ENCODE results near the gene COX6A2.
A peak's percentile ranks its signal among the peaks of the same experiment; 100 is the strongest.

COX6A2 gene

DNA sequence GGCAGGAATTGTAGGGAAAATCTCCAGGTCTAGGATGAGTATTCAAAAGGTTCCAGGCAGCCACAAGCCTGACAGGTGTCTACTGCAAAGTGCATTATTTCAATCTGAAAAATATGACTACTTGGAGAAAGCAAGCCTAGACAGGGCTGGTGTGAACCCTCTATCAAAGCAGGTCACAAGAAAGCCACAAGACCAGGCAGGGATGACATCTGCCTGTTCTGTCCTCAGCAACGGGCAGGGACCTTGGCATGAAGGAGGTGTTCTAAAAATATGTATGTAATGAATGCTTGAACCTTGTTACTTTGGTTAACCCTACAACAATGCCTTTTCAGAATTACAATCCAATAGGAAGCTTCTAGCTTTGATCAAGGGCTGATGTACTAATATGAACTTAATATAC, 1.2 kb upstream of the COX6A2 start:
- Histone ChIP-seq H3K27me3 (ENCODE audit: control insufficient read depth in 1 of 2, insufficient read depth in 1 of 2, low read length in 2 of 2) (peaks cover 17 to 23% of the 10 kb centered on the region in 2 experiments), H3K4me3 (ENCODE audit: insufficient read depth in 1 of 2, low read depth in 1 of 2, low read length in 2 of 2) (no peak overlapping the region), H3K27ac (ENCODE audit: low read length, poor library complexity, severe bottlenecking) (no peak overlapping the region), H3K9ac (ENCODE audit: low read length) (no peak overlapping the region), H3K36me3 (ENCODE audit: control insufficient read depth in 1 of 2, insufficient read depth in 2 of 2, low read depth in 1 of 2, low read length in 2 of 2) (no peaks in the 10 kb centered on the region), H3K4me2 (ENCODE audit: low read length, poor library complexity, severe bottlenecking) (no peak overlapping the region), H2AK5ac (ENCODE audit: low read length, severe bottlenecking) (no peak overlapping the region), H3K4ac (ENCODE audit: low read depth in 1 of 2, low read length in 2 of 2) (no peak overlapping the region), H3K23ac (ENCODE audit: low read length in 2 of 2) (no peak overlapping the region), H3K18ac (ENCODE audit: low read depth in 1 of 2, low read length in 2 of 2) (no peak overlapping the region), H2BK5ac (ENCODE audit: low read depth, low read length, poor library complexity, severe bottlenecking) (no peak overlapping the region), H2BK12ac (ENCODE audit: low read length in 2 of 2) (no peak overlapping the region), H2AFZ (ENCODE audit: low read depth, low read length) (no peak overlapping the region), H3K9me3 (ENCODE audit: control insufficient read depth, low read length) (no peaks in the 10 kb centered on the region), H3K4me1 (ENCODE audit: control insufficient read depth, insufficient read depth, low read depth, low read length) (peaks cover 3% of the 10 kb centered on the region), H3K14ac (ENCODE audit: low read length in 2 of 2) (no peak overlapping the region), H2BK120ac (ENCODE audit: low read depth, low read length) (no peak overlapping the region), H3K79me1 (replicated peaks; ENCODE audit: low read length, poor library complexity, severe bottlenecking) (no peaks in the 10 kb centered on the region), H2BK15ac (ENCODE audit: low read depth, poor library complexity, severe bottlenecking) (no peak overlapping the region), H4K8ac (ENCODE audit: low read length) (no peak overlapping the region), H4K91ac (ENCODE audit: low read length) (no peak overlapping the region)
- DNase-seq = no peak
- no CpG with 5 or more reads among the region's 1 CpG for WGBS

DNA sequence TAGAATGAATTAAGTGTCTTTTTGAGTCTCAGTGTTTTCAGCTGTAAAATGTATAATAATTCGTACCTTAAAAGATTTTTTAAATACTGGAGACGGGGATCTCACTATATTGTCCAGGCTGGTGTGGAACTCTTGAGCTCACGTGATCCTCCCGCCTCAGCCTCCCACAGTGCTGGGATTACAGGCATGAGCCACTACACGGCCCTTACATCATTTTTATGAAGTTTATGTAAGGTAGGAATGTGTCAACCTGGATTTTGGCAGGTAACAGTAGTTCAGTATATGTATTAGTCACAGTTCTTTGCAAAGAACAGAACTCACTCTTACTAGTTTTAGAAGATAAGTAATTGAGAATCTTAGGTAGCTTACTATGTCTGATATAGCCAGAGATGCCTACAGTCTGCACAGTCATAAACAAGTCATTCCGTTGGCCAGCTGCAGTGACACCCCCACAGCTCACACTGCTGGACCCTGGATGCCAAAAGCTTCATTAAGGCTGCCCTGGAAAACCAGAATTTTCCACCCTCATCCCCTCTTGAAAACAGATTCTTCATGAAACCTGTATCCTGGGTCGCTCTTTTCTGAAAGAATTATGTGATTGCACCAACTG, 583 bp upstream of the COX6A2 start:
- H3K23ac ChIP-seq (ENCODE audit: low read length in 2 of 2) = no peak overlapping the region
- WGBS = 81% methylated on average over 6 of the region's 7 CpGs
- H3K4me1 ChIP-seq (ENCODE audit: control insufficient read depth, insufficient read depth, low read depth, low read length) = peaks cover 3% of the 10 kb centered on the region
- H2BK15ac ChIP-seq (ENCODE audit: low read depth, poor library complexity, severe bottlenecking) = no peak overlapping the region
- H3K4me2 ChIP-seq (ENCODE audit: low read length, poor library complexity, severe bottlenecking) = no peak overlapping the region
- H3K18ac ChIP-seq (ENCODE audit: low read depth in 1 of 2, low read length in 2 of 2) = no peak overlapping the region
- H2AK5ac ChIP-seq (ENCODE audit: low read length, severe bottlenecking) = no peak overlapping the region
- H3K4me3 ChIP-seq (ENCODE audit: insufficient read depth in 1 of 2, low read depth in 1 of 2, low read length in 2 of 2) = no peak overlapping the region
- H4K8ac ChIP-seq (ENCODE audit: low read length) = no peak overlapping the region
- H3K14ac ChIP-seq (ENCODE audit: low read length in 2 of 2) = no peak overlapping the region
- H4K91ac ChIP-seq (ENCODE audit: low read length) = no peak overlapping the region
- H2BK5ac ChIP-seq (ENCODE audit: low read depth, low read length, poor library complexity, severe bottlenecking) = no peak overlapping the region
- no peak overlapping the region for H3K4ac ChIP-seq (ENCODE audit: low read depth in 1 of 2, low read length in 2 of 2)
- no peak overlapping the region for H3K9ac ChIP-seq (ENCODE audit: low read length)
- H3K79me1 ChIP-seq (replicated peaks; ENCODE audit: low read length, poor library complexity, severe bottlenecking) = no peaks in the 10 kb centered on the region
- no peak for DNase-seq
- H3K27me3 ChIP-seq (ENCODE audit: control insufficient read depth in 1 of 2, insufficient read depth in 1 of 2, low read length in 2 of 2) = peaks cover 17 to 23% of the 10 kb centered on the region in 2 experiments
- no peak overlapping the region for H3K27ac ChIP-seq (ENCODE audit: low read length, poor library complexity, severe bottlenecking)
- no peaks in the 10 kb centered on the region for H3K9me3 ChIP-seq (ENCODE audit: control insufficient read depth, low read length)
- no peak overlapping the region for H2BK12ac ChIP-seq (ENCODE audit: low read length in 2 of 2)
- H3K36me3 ChIP-seq (ENCODE audit: control insufficient read depth in 1 of 2, insufficient read depth in 2 of 2, low read depth in 1 of 2, low read length in 2 of 2) = no peaks in the 10 kb centered on the region
- H2BK120ac ChIP-seq (ENCODE audit: low read depth, low read length) = no peak overlapping the region
- no peak overlapping the region for H2AFZ ChIP-seq (ENCODE audit: low read depth, low read length)

DNA sequence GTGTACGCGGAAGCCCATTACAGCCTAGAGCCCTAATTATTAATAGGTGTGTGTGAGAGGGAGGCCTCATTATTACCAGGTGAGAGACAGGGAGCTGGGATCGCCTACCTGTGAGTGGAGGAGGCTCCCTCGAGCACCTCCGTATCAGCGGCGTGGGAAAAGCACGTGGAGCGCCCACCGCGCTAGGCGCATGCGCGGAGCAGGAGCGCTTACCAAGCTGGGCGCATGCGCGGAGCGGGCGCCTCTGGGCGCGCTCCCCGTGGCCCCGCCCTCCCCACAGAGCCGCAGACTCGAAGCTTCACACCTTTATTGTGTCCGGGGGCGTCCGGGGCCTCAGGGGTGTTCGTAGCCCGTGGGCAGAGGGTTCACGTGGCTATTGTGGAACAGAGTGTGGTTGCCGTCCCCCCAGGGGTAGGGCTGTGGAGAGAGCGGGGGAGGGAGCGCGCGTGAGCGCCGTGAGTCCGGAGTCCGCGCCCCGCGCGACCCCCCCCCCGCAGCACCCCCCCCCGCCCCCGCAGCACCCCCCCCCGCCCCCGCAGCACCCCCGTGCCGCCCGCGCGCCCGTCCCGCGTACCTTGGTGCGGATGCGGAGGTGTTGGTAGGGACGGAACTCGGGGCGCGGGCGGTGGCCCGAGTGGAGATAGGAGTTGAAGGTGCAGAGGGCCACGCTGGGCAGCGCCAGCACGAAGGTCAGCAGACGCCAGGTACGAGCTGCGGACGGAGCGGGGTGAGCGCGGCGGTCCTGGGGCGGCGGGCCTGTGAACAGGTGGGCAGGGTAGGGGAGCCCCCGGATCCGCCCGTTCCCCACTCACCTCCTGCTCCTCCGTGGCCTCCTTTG, 500 bp downstream of the COX6A2 start:
- H3K27ac ChIP-seq (ENCODE audit: low read length, poor library complexity, severe bottlenecking) = no peak overlapping the region
- WGBS = 39% methylated on average over 53 of the region's 83 CpGs
- no peak overlapping the region for H2BK120ac ChIP-seq (ENCODE audit: low read depth, low read length)
- no peak overlapping the region for H2BK5ac ChIP-seq (ENCODE audit: low read depth, low read length, poor library complexity, severe bottlenecking)
- peaks cover 3% of the 10 kb centered on the region for H3K4me1 ChIP-seq (ENCODE audit: control insufficient read depth, insufficient read depth, low read depth, low read length)
- H3K14ac ChIP-seq (ENCODE audit: low read length in 2 of 2) = no peak overlapping the region
- peaks cover 5% of the 10 kb centered on the region for H3K9me3 ChIP-seq (ENCODE audit: control insufficient read depth, low read length)
- DNase-seq = no peak
- no peak overlapping the region for H2AK5ac ChIP-seq (ENCODE audit: low read length, severe bottlenecking)
- no peak overlapping the region for H3K23ac ChIP-seq (ENCODE audit: low read length in 2 of 2)
- peak overlapping the region; percentile 13 for H4K8ac ChIP-seq (ENCODE audit: low read length)
- H3K18ac ChIP-seq (ENCODE audit: low read depth in 1 of 2, low read length in 2 of 2) = no peak overlapping the region
- H3K4ac ChIP-seq (ENCODE audit: low read depth in 1 of 2, low read length in 2 of 2) = no peak overlapping the region
- H3K27me3 ChIP-seq (ENCODE audit: control insufficient read depth in 1 of 2, insufficient read depth in 1 of 2, low read length in 2 of 2) = peaks cover 22 to 34% of the 10 kb centered on the region in 2 experiments
- no peak overlapping the region for H3K4me2 ChIP-seq (ENCODE audit: low read length, poor library complexity, severe bottlenecking)
- H2BK15ac ChIP-seq (ENCODE audit: low read depth, poor library complexity, severe bottlenecking) = no peak overlapping the region
- no peak overlapping the region for H2AFZ ChIP-seq (ENCODE audit: low read depth, low read length)
- H3K79me1 ChIP-seq (replicated peaks; ENCODE audit: low read length, poor library complexity, severe bottlenecking) = no peaks in the 10 kb centered on the region
- no peak overlapping the region for H4K91ac ChIP-seq (ENCODE audit: low read length)
- peak overlapping the region in 1 of 2 experiments; percentile 61 for H3K4me3 ChIP-seq (ENCODE audit: insufficient read depth in 1 of 2, low read depth in 1 of 2, low read length in 2 of 2)
- no peak overlapping the region for H3K9ac ChIP-seq (ENCODE audit: low read length)
- H2BK12ac ChIP-seq (ENCODE audit: low read length in 2 of 2) = no peak overlapping the region
- no peaks in the 10 kb centered on the region for H3K36me3 ChIP-seq (ENCODE audit: control insufficient read depth in 1 of 2, insufficient read depth in 2 of 2, low read depth in 1 of 2, low read length in 2 of 2)

DNA sequence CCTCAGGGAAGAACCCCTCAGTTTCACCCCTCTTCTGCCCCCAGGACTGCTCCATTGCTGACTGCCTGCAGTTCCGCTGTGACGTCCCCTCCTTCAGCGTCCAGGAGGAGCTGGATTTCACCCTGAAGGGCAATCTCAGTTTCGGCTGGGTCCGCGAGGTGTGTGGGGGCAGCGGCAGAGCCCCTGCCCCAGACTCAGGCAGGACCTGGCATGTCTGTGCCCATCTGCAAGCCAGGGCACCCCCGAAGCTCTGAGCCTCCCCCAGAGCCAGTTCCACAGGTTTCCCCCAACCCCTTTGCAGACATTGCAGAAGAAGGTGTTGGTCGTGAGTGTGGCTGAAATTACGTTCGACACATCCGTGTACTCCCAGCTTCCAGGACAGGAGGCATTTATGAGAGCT, 4.4 kb downstream of the COX6A2 start:
- H3K4me1 ChIP-seq (ENCODE audit: control insufficient read depth, insufficient read depth, low read depth, low read length) = peaks cover 3% of the 10 kb centered on the region
- H2AK5ac ChIP-seq (ENCODE audit: low read length, severe bottlenecking) = no peak overlapping the region
- no peak overlapping the region for H3K4me2 ChIP-seq (ENCODE audit: low read length, poor library complexity, severe bottlenecking)
- no peak overlapping the region for H2AFZ ChIP-seq (ENCODE audit: low read depth, low read length)
- peaks cover 19% of the 10 kb centered on the region for H3K9me3 ChIP-seq (ENCODE audit: control insufficient read depth, low read length)
- H2BK15ac ChIP-seq (ENCODE audit: low read depth, poor library complexity, severe bottlenecking) = no peak overlapping the region
- no peak overlapping the region for H3K14ac ChIP-seq (ENCODE audit: low read length in 2 of 2)
- no peak overlapping the region for H4K8ac ChIP-seq (ENCODE audit: low read length)
- H3K79me1 ChIP-seq (replicated peaks; ENCODE audit: low read length, poor library complexity, severe bottlenecking) = no peaks in the 10 kb centered on the region
- no peak overlapping the region for H4K91ac ChIP-seq (ENCODE audit: low read length)
- no peak overlapping the region for H2BK120ac ChIP-seq (ENCODE audit: low read depth, low read length)
- no peak overlapping the region for H3K4me3 ChIP-seq (ENCODE audit: insufficient read depth in 1 of 2, low read depth in 1 of 2, low read length in 2 of 2)
- H3K9ac ChIP-seq (ENCODE audit: low read length) = no peak overlapping the region
- no peak overlapping the region for H3K23ac ChIP-seq (ENCODE audit: low read length in 2 of 2)
- no peak overlapping the region for H2BK5ac ChIP-seq (ENCODE audit: low read depth, low read length, poor library complexity, severe bottlenecking)
- WGBS = 86% methylated on average over 11 of the region's 12 CpGs
- H3K27ac ChIP-seq (ENCODE audit: low read length, poor library complexity, severe bottlenecking) = no peak overlapping the region
- no peaks in the 10 kb centered on the region for H3K36me3 ChIP-seq (ENCODE audit: control insufficient read depth in 1 of 2, insufficient read depth in 2 of 2, low read depth in 1 of 2, low read length in 2 of 2)
- H2BK12ac ChIP-seq (ENCODE audit: low read length in 2 of 2) = no peak overlapping the region
- peaks cover 11 to 48% of the 10 kb centered on the region in 2 experiments for H3K27me3 ChIP-seq (ENCODE audit: control insufficient read depth in 1 of 2, insufficient read depth in 1 of 2, low read length in 2 of 2)
- DNase-seq = no peak
- H3K18ac ChIP-seq (ENCODE audit: low read depth in 1 of 2, low read length in 2 of 2) = no peak overlapping the region
- H3K4ac ChIP-seq (ENCODE audit: low read depth in 1 of 2, low read length in 2 of 2) = no peak overlapping the region
